GM23248 (cell line): ENCODE data around the gene KCNE1. TPM values are rescaled to one million over a fixed set of nuclear protein-coding genes. Genes with fewer than 3 reads are reported as not detected.
A peak's percentile ranks its signal among the peaks of the same experiment; 100 is the strongest.

ENCODE experiments used
- DNase-seq: peaks from one replicate; pipeline ENCODE4 v3.0.0-alpha.2; 2015
- H2AFZ ChIP-seq: fragments of 200-600 bp; sonication (generic); 2 replicates; pipeline ENCODE4 v1.6.1; 2016; ENCODE audit warnings: antibody characterized with exemption
- H3F3A ChIP-seq: fragments of 200-600 bp; sonication (generic); 2 replicates; pipeline ENCODE4 v1.6.1; 2016; ENCODE audit warnings: mild to moderate bottlenecking, antibody characterized with exemption, mixed run types; ENCODE audit not compliant: insufficient read depth
- H3K27ac ChIP-seq: fragments of 200-600 bp; sonication (generic); 2 replicates; pipeline ENCODE4 v1.5.1; 2016; ENCODE audit warnings: mild to moderate bottlenecking
- H3K27me3 ChIP-seq: fragments of 200-600 bp; sonication (generic); replicated peaks from 2 replicates; pipeline ENCODE4 v1.6.1; 2016; ENCODE audit warnings: mild to moderate bottlenecking; ENCODE audit not compliant: insufficient read depth
- H3K36me3 ChIP-seq: fragments of 200-600 bp; sonication (generic); 2 replicates; pipeline ENCODE4 v1.6.1; 2016; ENCODE audit warnings: low read depth, mild to moderate bottlenecking
- H3K4me1 ChIP-seq: fragments of 200-600 bp; sonication (generic); 2 replicates; pipeline ENCODE4 v1.6.1; 2016; ENCODE audit warnings: mild to moderate bottlenecking; ENCODE audit not compliant: insufficient read depth
- H3K4me2 ChIP-seq: fragments of 200-600 bp; sonication (generic); one replicate; pipeline ENCODE4 v1.6.1; 2016; ENCODE audit warnings: mild to moderate bottlenecking; ENCODE audit not compliant: unreplicated experiment
- H3K4me3 ChIP-seq: fragments of 200-600 bp; sonication (generic); 2 replicates; pipeline ENCODE4 v1.5.1; 2016; ENCODE audit warnings: mild to moderate bottlenecking
- H3K79me2 ChIP-seq: fragments of 200-600 bp; sonication (generic); 2 replicates; pipeline ENCODE4 v1.6.1; 2016; ENCODE audit warnings: mild to moderate bottlenecking; ENCODE audit not compliant: insufficient read depth
- H3K9ac ChIP-seq: fragments of 200-600 bp; sonication (generic); 2 replicates; pipeline ENCODE4 v1.6.1; 2016; ENCODE audit warnings: mild to moderate bottlenecking
- H3K9me2 ChIP-seq: fragments of 200-600 bp; sonication (generic); 2 replicates; pipeline ENCODE4 v1.6.1; 2016; ENCODE audit warnings: mixed run types, mild to moderate bottlenecking, moderate library complexity; ENCODE audit not compliant: insufficient read depth
- H3K9me3 ChIP-seq: fragments of 200-600 bp; sonication (generic); one replicate; pipeline ENCODE4 v1.6.1; 2017; ENCODE audit warnings: low read depth
- H4K20me1 ChIP-seq: fragments of 200-600 bp; sonication (generic); 2 replicates; pipeline ENCODE4 v1.6.0; 2016; ENCODE audit not compliant: insufficient read depth
- EZH2 ChIP-seq: fragments of 200-600 bp; sonication (generic); IDR thresholded peaks from 2 replicates; pipeline ENCODE4 v1.6.1; 2018; ENCODE audit warnings: antibody characterized with exemption, mild to moderate bottlenecking; ENCODE audit not compliant: insufficient read depth, poor library complexity, severe bottlenecking
- EZH2phosphoT487 ChIP-seq: fragments of 200-600 bp; sonication (generic); IDR thresholded peaks from 2 replicates; pipeline ENCODE4 v1.6.1; 2018; ENCODE audit warnings: antibody characterized with exemption, moderate library complexity, mild to moderate bottlenecking, low read depth; ENCODE audit not compliant: insufficient read depth
- WGBS, 2 experiments: methylation state at CpG; one replicate each; pipeline ENCODE4 v1.1.6; 2015 to 2017; ENCODE audit warnings: low lambda C conversion rate in 2 of 2, low coverage in 1 of 2; ENCODE audit errors: missing lambda C conversion rate in 2 of 2; 5-methylcytosine and 5-hydroxymethylcytosine counted together
- in situ Hi-C: fragments of 300-500 bp; cut with MboI; formaldehyde crosslinking; loops from 2 replicates; pipeline ENCODE4 v1.15.0; 2020
- polyA plus RNA-seq: library from polyadenylated mRNA; unstranded; fragments of >200 nt; fragmentation: Nextera tagmentation; extraction: Ambion mirVana; gene quantifications from 2 replicates; pipeline ENCODE4 v1.2.1, GENCODE V29; 2016
- total RNA-seq: library from RNA; depleted of rRNA; stranded (reverse); fragments of >200 nt; shearing (Covaris generic); gene quantifications from 2 replicates; pipeline ENCODE4 v1.2.3, GENCODE V29; 2014

KCNE1 gene
- total and polyA plus RNA-seq, 2 experiments from 2014 or later = 0.43 TPM; not detected in 1

GRCh38 chr21:34534522-34534921 is 22.5 kb upstream of the KCNE1 start:
- no peaks in the 10 kb centered on the region for H3K36me3 ChIP-seq
- H3K9me2 ChIP-seq = no peaks in the 10 kb centered on the region
- H3K9me3 ChIP-seq = no peaks in the 10 kb centered on the region
- no peak overlapping the region for H2AFZ ChIP-seq
- no peak overlapping the region for H3K4me2 ChIP-seq
- no peak overlapping the region for H3K4me3 ChIP-seq
- H3F3A ChIP-seq = peaks cover 8% of the 10 kb centered on the region; the same call in 1 of the 2 replicates
- no peaks in the 10 kb centered on the region for H3K79me2 ChIP-seq
- H3K4me1 ChIP-seq = peaks cover 39% of the 10 kb centered on the region
- WGBS, 2 experiments = 73 to 74% methylated on average over 4 of the region's 4 CpGs
- H4K20me1 ChIP-seq = no peaks in the 10 kb centered on the region
- H3K9ac ChIP-seq = no peak overlapping the region
- TF ChIP-seq EZH2 (no peak), EZH2phosphoT487 (no peak)
- no peaks in the 10 kb centered on the region for H3K27me3 ChIP-seq
- in situ Hi-C loops = no loop called here
- peak; percentile 50 for DNase-seq
- no peak overlapping the region for H3K27ac ChIP-seq

- Histone ChIP-seq H4K20me1 (no peaks in the 10 kb centered on the region), H3F3A (peaks cover 9% of the 10 kb centered on the region; the same call in 1 of the 2 replicates), H3K27ac (no peak overlapping the region), H3K4me1 (peaks cover 39% of the 10 kb centered on the region), H3K36me3 (no peaks in the 10 kb centered on the region), H3K27me3 (no peaks in the 10 kb centered on the region), H3K9me2 (no peaks in the 10 kb centered on the region), H3K9ac (no peak overlapping the region), H3K79me2 (no peaks in the 10 kb centered on the region), H3K9me3 (no peaks in the 10 kb centered on the region), H3K4me2 (no peak overlapping the region), H2AFZ (no peak overlapping the region), H3K4me3 (no peak overlapping the region)
- TF ChIP-seq EZH2phosphoT487 (no peak), EZH2 (no peak)
- no peak for DNase-seq
- in situ Hi-C loops = no loop called here
- 62 to 65% methylated on average over 3 of the region's 3 CpGs for WGBS, 2 experiments
Observed at GRCh38 chr21:34533938-34534337, 21.9 kb upstream of the KCNE1 start.

DNA sequence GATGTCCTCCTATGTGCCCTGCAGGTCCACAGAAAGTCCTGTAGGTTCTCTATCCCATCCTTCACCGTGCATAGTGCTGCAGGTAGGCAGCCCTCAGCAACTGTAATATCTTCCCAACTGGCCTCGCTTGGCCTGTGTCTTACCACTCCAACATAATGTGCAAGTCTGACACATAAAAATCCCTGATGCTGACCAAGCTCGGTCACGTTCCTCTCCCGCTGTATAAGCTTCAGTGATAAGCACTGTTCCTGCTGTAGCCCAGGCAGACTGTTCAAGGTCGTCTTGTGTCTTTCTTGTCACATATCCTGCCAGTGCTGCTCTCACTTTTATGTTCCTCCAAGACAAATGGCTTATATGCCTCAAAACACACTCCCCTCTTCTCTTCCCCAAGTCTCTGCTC is 19.4 kb upstream of the KCNE1 start:
- Histone ChIP-seq H3K4me2 (no peak overlapping the region), H3K27me3 (no peaks in the 10 kb centered on the region), H3K9me3 (no peaks in the 10 kb centered on the region), H3K4me1 (peaks cover 36% of the 10 kb centered on the region), H3K9me2 (no peaks in the 10 kb centered on the region), H3K27ac (no peak overlapping the region), H3F3A (peaks cover 28% of the 10 kb centered on the region), H4K20me1 (no peaks in the 10 kb centered on the region), H2AFZ (no peak overlapping the region), H3K36me3 (no peaks in the 10 kb centered on the region), H3K9ac (no peak overlapping the region), H3K79me2 (peaks cover 1% of the 10 kb centered on the region; the same call in 1 of the 2 replicates), H3K4me3 (no peak overlapping the region)
- 97 to 98% methylated on average over 6 of the region's 6 CpGs for WGBS, 2 experiments
- no peak for DNase-seq
- TF ChIP-seq EZH2phosphoT487 (no peak), EZH2 (no peak)
- in situ Hi-C loops = no loop called here

- Histone ChIP-seq H2AFZ (no peak overlapping the region), H4K20me1 (no peaks in the 10 kb centered on the region), H3K9me3 (no peaks in the 10 kb centered on the region), H3K27ac (peak overlapping the region; percentile 46), H3K4me2 (peak overlapping the region; percentile 27), H3K4me1 (peaks cover 33% of the 10 kb centered on the region), H3K9ac (no peak overlapping the region), H3K27me3 (no peaks in the 10 kb centered on the region), H3K79me2 (peaks cover 12% of the 10 kb centered on the region), H3K36me3 (no peaks in the 10 kb centered on the region), H3F3A (peaks cover 38% of the 10 kb centered on the region), H3K9me2 (no peaks in the 10 kb centered on the region), H3K4me3 (no peak overlapping the region)
- peak; percentile 74 for DNase-seq
- TF ChIP-seq EZH2 (no peak), EZH2phosphoT487 (no peak)
- in situ Hi-C loops = no loop called here
Observed at GRCh38 chr21:34530261-34530660, 18.3 kb upstream of the KCNE1 start.

DNA sequence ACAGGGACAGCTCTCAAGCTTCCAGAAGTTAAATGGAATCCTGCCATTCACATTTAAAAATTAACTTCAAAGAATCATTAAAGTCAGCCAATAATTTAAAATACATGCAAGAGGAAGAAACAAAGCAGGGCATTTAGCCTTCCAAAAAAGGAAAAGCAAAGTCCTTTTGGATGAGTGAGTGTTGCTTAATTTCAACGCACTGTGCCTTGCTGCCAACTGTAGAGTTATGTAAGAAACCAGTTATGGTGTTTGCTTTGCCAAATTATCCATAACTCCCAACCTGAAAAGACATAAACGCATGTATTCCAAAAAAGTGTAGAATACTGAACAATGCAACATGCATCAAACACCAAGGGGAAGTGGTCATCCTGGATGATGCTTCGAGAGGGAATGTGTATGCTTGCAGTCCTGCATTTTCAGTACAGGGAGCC is 16.1 kb upstream of the KCNE1 start:
- Histone ChIP-seq H2AFZ (no peak overlapping the region), H3K27ac (peak overlapping the region; percentile 94), H3K9me3 (no peaks in the 10 kb centered on the region), H3F3A (peaks cover 38% of the 10 kb centered on the region), H4K20me1 (no peaks in the 10 kb centered on the region), H3K4me1 (peaks cover 33% of the 10 kb centered on the region), H3K4me2 (peak overlapping the region; percentile 64), H3K27me3 (no peaks in the 10 kb centered on the region), H3K4me3 (no peak overlapping the region), H3K36me3 (no peaks in the 10 kb centered on the region), H3K79me2 (peaks cover 34% of the 10 kb centered on the region), H3K9me2 (no peaks in the 10 kb centered on the region), H3K9ac (no peak overlapping the region)
- TF ChIP-seq EZH2 (no peak), EZH2phosphoT487 (no peak)
- 23% methylated on average over 3 of the region's 3 CpGs for WGBS, 2 experiments
- in situ Hi-C loops = no loop called here
- peak; percentile 58 for DNase-seq
